Heart left ventricle (tissue), 16 donors: Measurements from ENCODE around the gene MBD3. TPM values are rescaled to one million over a fixed set of nuclear protein-coding genes. Genes with fewer than 3 reads are reported as not detected.

Experiments used
- ATAC-seq, 4 donors: fragments of 200-7000 bp; cut with Tn5 transposase; one replicate each; pipeline ENCODE4 v1.9.1; 2020 to 2022; ENCODE audit warnings: moderate library complexity in 4 of 4, mild to moderate bottlenecking in 3 of 4, moderate number of reproducible peaks in 1 of 4
- DNase-seq, 5 donors: peaks; one replicate each; pipeline ENCODE4 v3.0.0-alpha.2; 2020
- H3K27ac ChIP-seq, 12 donors: fragments of 200-600 bp; sonication (generic) in 4 of 12; one replicate each; pipeline versions ENCODE4 v1.5.0 to v1.8.0; 2016 to 2022; ENCODE audit warnings: mild to moderate bottlenecking in 2 of 12
- H3K27me3 ChIP-seq, 9 donors: fragments of 200-600 bp; sonication (generic) in 2 of 9; one replicate each; pipeline versions ENCODE4 v1.5.1 to v1.8.0; 2016 to 2022; ENCODE audit warnings: mild to moderate bottlenecking in 3 of 9
- H3K36me3 ChIP-seq, 9 donors: fragments of 200-600 bp; sonication (generic) in 2 of 9; one replicate each; pipeline versions ENCODE4 v1.5.0 to v1.8.0; 2018 to 2022; ENCODE audit warnings: mild to moderate bottlenecking in 2 of 9
- H3K4me1 ChIP-seq, 12 donors: fragments of 200-600 bp; sonication (generic) in 4 of 12; one replicate each; pipeline versions ENCODE4 v1.5.0 to v1.8.0; 2016 to 2022; ENCODE audit warnings: mild to moderate bottlenecking in 3 of 12
- H3K4me3 ChIP-seq, 12 donors: fragments of 200-600 bp; sonication (generic) in 4 of 12; one replicate each; pipeline versions ENCODE4 v1.5.0 to v1.8.0; 2017 to 2022; ENCODE audit warnings: mild to moderate bottlenecking in 9 of 12, moderate library complexity in 4 of 12
- H3K9me3 ChIP-seq, 12 donors: fragments of 200-600 bp; sonication (generic) in 4 of 12; one replicate each; pipeline versions ENCODE4 v1.5.0 to v1.8.0; 2016 to 2022; ENCODE audit warnings: mild to moderate bottlenecking in 1 of 12
- POLR2A ChIP-seq, 2 donors: fragments of 450-650 bp; IDR thresholded peaks; one replicate each; pipeline ENCODE4 v1.6.1; 2017; ENCODE audit warnings: antibody characterized with exemption in 2 of 2, mild to moderate bottlenecking in 2 of 2, moderate library complexity in 2 of 2
- WGBS, 4 donors: extraction: QIAGEN DNeasy Blood & Tissue Kit in 2 of 4; methylation state at CpG; one replicate each; pipeline versions ENCODE4 v1.1.5 to v1.1.7; 2013 to 2018; 5-methylcytosine and 5-hydroxymethylcytosine counted together
- intact Hi-C, 10 donors: fragments of 100-400 bp; cut with DNase I; formaldehyde crosslinking; loops; one replicate each; pipeline versions ENCODE4 v1.11.1 to v1.14.2; 2022
- polyA plus RNA-seq, 2 donors: library from polyadenylated mRNA; stranded (reverse); fragments of 200-250 nt; gene quantifications; one replicate each; pipeline ENCODE4 v1.2.3, GENCODE V29; 2013
- total RNA-seq, 9 donors: library from RNA; depleted of rRNA in 2 of 9; stranded (reverse); fragments of >200 nt in 2 of 9; fragmentation: NEBNext Ultra II Directional in 3 of 9; extraction: Animal tissue kit (Norgen Biotek cat#: 25700) in 3 of 9; gene quantifications; one replicate each; pipeline versions ENCODE4 v1.1.0 to v1.2.4, GENCODE V29; 2016 to 2023
- TF ChIP-seq, protein P1 (sequence below), 12 donors: fragments of 200-600 bp; sonication (generic) in 4 of 12; IDR thresholded peaks; one replicate each; pipeline versions ENCODE4 v1.5.0 to v1.8.0; 2018 to 2022; ENCODE audit warnings: antibody characterized with exemption in 12 of 12, mild to moderate bottlenecking in 5 of 12
- donor health status: ischemic (EF 13 %, LVEDD 7.1; RV severe dilation, severe dysfunction).
- donor health status: healthy with polysubstance abuse.
- donor health status: DM: no; HTN: yes; CAD: no.
- donor health status: DM: no; HTN: no; CAD: no.
- donor health status: ischemic (EF 25% LVEDD 6.9; RV normal size, moderate dysfunction).
- donor health status: ischemic (EF 25% LVEDD 5.7; RV mildly dilated, moderate dysfunction).
- donor health status: healthy.
- donor health status: DM: yes; HTN: yes; CAD: no.
- donor health status: ischemic (EF 35%, LVEDD 5.7; RV mildly dilated, moderate dysfunction).
- donor health status: nonischemic (EF 11% LVEDD 7.7; RV severe dilation, severe dysfunction).
- donor health status: DM: yes; HTN: yes; CAD: no.
- donor health status: PGD.
- donor health status: ischemic (EF 29% LVEDD 5.4; RV normal size, mild dysfunction).
- donor health status: nonischemic (EF 23%, LVEDD 6.1; RV moderate dilation, normal function).

Gene MBD3
- total and polyA plus RNA-seq, 11 donors = 38.6 to 146 (median 72.8) TPM

DNA sequence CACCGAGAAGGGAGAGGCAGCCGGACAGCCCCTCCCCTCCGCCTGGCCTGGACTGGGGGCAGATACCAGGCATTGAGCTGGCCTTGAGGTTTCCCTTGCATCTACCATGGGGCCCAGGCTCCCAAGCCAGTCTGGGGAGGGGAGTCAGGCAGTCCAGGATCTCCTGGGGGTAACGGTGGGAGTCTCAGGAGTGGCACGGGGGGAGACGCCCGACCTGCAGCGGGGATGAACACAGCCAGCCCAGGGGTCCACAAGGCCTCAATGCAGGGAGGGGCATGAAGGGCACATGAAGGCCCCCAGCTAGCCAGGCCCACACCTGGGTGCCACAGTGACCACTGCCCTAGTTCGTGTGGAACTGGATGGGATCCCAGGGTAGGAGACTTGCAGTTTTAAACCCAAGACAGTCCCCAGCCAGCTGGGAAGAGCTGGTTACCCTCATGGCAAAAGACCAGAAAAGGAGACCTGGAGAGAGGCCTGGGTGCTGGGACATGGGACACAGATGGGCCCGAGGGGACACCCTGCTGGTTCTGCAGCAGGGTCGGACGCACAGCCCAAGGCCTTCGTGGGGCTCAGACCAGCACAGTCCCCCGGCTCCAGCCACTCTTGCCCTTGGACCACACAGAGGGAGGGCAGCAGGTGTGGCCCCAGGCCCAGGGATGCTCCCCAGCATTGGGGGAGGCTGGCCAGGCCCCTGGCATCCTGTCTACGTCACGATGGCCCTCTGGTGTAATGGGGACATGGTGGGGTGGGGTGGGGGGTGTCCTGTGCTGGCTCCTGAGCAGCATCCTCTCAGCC is 17.2 kb upstream of the MBD3 start:
- WGBS, 4 donors = 88 to 93% (median 93%) methylated on average over 10 to 16 of the region's 16 CpGs
- peaks cover 0 to 20% (median 8%) of the 10 kb centered on the region in 12 donors for H3K4me1 ChIP-seq
- H3K9me3 ChIP-seq = no peaks in the 10 kb centered on the region
- no peak overlapping the region for H3K4me3 ChIP-seq
- H3K36me3 ChIP-seq = peaks cover 0 to 46% (median 34%) of the 10 kb centered on the region in 9 donors
- no peak for TF ChIP-seq POLR2A (IDR thresholded peaks at IDR 0.05)
- TF ChIP-seq, protein P1, sequence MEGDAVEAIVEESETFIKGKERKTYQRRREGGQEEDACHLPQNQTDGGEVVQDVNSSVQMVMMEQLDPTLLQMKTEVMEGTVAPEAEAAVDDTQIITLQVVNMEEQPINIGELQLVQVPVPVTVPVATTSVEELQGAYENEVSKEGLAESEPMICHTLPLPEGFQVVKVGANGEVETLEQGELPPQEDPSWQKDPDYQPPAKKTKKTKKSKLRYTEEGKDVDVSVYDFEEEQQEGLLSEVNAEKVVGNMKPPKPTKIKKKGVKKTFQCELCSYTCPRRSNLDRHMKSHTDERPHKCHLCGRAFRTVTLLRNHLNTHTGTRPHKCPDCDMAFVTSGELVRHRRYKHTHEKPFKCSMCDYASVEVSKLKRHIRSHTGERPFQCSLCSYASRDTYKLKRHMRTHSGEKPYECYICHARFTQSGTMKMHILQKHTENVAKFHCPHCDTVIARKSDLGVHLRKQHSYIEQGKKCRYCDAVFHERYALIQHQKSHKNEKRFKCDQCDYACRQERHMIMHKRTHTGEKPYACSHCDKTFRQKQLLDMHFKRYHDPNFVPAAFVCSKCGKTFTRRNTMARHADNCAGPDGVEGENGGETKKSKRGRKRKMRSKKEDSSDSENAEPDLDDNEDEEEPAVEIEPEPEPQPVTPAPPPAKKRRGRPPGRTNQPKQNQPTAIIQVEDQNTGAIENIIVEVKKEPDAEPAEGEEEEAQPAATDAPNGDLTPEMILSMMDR (IDR thresholded peaks at IDR 0.05) = no peak
- H3K27ac ChIP-seq = no peak overlapping the region
- H3K27me3 ChIP-seq = no peaks in the 10 kb centered on the region
- ATAC-seq = no peak
- no peak for DNase-seq
- intact Hi-C loops = loop anchor here in 8 of 10 donors (5.0 kb wide), 4 partner anchors 42 to 157 kb away; partner anchors contain the start of gene TCF3 (in 5 of the 8)

DNA sequence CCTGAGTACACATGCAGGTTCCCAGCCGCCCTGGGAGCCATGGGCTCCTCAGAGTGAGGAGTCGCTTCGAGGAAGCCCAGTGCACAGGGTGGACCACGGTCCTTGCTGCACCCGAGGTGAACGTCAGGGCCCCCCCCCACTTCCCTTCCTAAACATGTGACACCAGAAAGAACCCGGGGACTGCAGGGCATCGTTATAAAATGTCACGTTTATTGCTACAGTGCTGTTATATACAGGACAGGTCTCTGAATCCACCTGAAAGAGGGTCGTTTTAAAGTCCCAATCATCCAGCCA is 16.4 kb upstream of the MBD3 start:
- Histone ChIP-seq H3K9me3 (no peaks in the 10 kb centered on the region), H3K4me1 (peaks cover 0 to 27% (median 15%) of the 10 kb centered on the region in 12 donors), H3K36me3 (peaks cover 0 to 38% (median 28%) of the 10 kb centered on the region in 9 donors), H3K4me3 (peak overlapping the region in 1 of 12 donors; percentile 8), H3K27ac (peak overlapping the region in 1 of 12 donors; percentile 42), H3K27me3 (no peaks in the 10 kb centered on the region)
- no peak for DNase-seq
- intact Hi-C loops = loop anchor here in 7 of 10 donors (5.0 kb wide), 3 partner anchors 43 to 158 kb away; partner anchors contain the start of gene TCF3 (in 5 of the 7)
- ATAC-seq = no peak
- WGBS, 4 donors = 43 to 62% (median 55%) methylated on average over 10 of the region's 10 CpGs
- no peak for TF ChIP-seq POLR2A (IDR thresholded peaks at IDR 0.05)
- TF ChIP-seq, protein P1 (IDR thresholded peaks at IDR 0.05) = no peak

DNA sequence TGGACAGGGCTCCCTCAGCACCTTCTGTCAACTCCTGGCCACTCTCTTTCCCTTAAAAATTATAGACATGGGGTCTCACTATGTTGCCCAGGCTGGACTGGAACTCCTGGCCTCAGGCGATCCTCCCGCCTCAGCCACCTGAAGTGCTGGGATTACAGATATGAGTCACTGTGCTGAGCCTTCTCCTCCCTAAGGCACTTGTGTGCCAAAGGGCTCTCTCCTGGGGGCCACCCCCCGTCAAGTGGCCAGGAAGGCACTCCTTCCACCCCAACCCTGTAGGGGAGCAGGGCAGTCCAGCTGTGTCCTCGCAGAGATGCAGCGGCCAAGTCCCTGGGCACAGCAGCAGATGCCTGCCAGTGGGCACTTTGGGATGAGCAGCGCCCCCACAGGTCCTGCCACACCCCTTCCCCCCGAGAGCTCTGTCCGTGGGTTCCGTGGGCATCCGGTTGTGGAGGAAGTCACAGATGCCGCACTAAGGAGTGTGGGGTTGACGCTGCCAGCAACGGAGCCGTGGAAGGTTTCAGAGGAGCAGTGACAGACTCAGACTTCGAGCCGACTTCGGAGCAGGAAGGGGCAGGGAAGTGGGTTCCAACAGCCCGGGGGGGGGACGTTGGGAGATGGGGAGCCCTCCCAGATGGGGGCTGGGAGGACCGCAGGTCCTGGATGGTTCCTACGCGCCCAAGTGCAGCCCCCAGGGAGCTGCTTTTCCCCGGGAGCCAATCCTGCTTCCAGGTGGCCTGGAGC is 15.9 kb upstream of the MBD3 start:
- Histone ChIP-seq H3K4me1 (peaks cover 0 to 32% (median 19%) of the 10 kb centered on the region in 12 donors), H3K27ac (peak overlapping the region in 1 of 12 donors; percentile 42), H3K36me3 (peaks cover 0 to 32% (median 25%) of the 10 kb centered on the region in 9 donors), H3K4me3 (peak overlapping the region in 1 of 12 donors; percentile 8), H3K9me3 (no peaks in the 10 kb centered on the region), H3K27me3 (no peaks in the 10 kb centered on the region)
- DNase-seq (peak in 1 of 5 donors; percentile 58), ATAC-seq (no peak)
- TF ChIP-seq, protein P1 (IDR thresholded peaks at IDR 0.05) = no peak
- TF ChIP-seq POLR2A (IDR thresholded peaks at IDR 0.05) = no peak
- intact Hi-C loops = loop anchor here in 7 of 10 donors (5.0 kb wide), 3 partner anchors 44 to 159 kb away; partner anchors contain the start of gene TCF3 (in 5 of the 7)
- WGBS, 4 donors = 60 to 80% (median 67%) methylated on average over 8 to 23 of the region's 23 CpGs
